ENCODE results near the gene CCDC201.
"Not testable (repeated sequence)": the region's sequence is repeated elsewhere in the genome, so short reads cannot be mapped to it uniquely, and the experiment has no call there.

DNA sequence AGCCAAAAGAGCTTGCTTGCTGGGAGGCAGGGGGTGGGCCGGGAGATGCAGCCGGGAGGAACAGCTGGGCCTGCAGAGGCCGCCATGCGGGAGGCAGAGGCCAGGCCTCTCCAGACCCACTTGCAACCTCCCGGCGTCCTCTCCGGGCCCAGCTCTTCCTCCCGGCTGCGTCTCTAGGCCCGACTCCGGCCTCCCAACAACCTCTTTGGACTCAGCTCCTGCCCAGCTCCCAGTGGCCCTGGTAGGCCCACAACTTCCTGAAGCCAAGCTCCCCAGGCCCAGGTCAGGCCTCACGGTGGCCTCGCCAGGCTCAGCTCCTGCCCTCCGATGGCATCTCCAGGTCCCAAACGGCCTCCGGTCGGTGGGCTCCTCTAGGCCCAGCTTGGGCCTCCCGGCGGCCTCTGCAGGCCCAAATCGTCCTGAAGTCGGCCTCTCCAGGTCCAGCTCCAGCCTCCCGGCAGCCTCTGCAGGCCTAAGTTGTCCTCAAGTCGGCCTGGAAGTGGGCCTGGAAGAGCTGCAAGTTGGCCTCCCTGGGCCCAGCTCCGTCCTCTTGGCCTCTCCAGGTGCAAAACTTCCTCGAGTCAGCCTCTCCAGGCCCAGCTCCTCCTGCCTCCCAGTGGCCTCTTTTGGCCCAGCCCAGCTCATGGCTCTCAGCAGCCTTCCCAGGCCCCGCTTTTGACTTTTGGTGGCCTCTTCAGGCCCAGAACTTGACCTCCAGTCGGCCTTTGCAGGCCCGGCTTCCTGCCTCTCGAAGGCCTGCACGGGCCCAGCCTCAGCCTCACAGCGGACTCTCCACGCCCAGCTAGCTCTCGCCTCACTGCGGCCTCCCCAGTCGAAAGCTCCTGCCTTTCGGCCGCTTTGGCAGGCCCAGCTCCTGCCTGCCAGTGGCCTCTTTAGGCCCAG is 58.4 kb downstream of the CCDC201 start:
- not testable (repeated sequence) for TF ChIP-seq CTCF, EZH2phosphoT487 (IDR thresholded peaks at IDR 0.05; ENCODE audit: low read length)
